Measurements from ENCODE around the gene PRDM13. TPM values are rescaled to one million over a fixed set of nuclear protein-coding genes. Genes with fewer than 3 reads are reported as not detected.
"Not testable (repeated sequence)": the region's sequence is repeated elsewhere in the genome, so short reads cannot be mapped to it uniquely, and the experiment has no call there.

PRDM13 gene
- total RNA-seq, 1 experiment from 2014 or later: 2.6 TPM

DNA sequence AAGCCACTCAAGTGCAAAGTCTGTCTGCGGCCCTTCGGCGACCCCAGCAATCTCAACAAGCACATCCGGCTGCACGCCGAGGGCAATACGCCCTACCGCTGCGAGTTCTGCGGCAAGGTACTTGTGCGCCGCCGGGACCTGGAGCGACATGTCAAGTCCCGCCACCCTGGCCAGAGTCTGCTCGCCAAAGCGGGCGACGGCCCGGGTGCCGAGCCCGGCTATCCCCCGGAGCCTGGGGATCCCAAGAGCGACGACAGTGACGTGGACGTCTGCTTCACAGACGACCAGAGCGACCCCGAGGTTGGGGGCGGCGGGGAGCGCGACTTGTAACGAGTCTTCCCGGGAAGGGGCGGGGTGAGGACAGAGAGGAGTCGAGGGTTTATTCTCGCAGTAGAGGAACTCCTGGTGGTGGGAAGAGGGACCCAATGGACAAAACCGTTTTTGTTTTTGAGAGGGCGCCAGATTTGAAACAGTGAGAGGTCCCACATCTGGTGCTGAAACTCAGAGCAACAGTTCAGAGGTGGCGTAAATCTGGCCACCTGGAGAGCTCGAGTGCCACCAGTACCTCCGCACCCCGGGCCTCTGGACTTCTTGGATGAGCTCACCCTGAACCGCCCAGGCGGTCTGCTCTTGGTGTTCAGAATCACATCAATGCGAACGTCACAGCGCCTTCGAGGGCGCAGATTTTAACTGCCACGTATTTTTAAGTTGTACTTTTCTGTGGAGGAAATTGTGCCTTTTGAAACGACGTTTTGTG is 8.0 kb downstream of the PRDM13 start:
- in situ Hi-C loops (cut with HindIII; ENCODE audit: low pct_unique_long_range_greater_than_20kb, low sequenced_read_pairs): no loop called here
- no peak for DNase-seq (ENCODE audit: low read depth)

DNA sequence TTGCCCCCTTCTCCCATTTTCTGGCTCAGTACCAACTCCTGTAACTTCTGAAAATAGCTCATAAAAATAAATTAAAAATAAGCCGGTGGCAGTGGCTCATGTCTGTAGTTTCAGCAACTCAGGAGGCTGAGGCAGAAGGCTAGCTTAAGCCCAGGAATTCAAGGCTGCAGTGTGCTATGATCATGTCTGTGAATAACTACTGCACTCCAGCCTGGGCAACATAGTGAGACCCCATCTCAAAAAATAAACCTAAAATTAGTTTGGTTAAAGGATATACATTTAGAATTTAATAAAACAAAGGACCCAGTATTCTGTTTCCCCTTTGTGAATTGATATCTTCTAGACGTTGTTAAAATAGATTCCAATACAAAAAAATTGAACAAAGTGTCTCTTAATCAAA is 10.5 kb downstream of the PRDM13 start:
- DNase-seq (ENCODE audit: low read depth): no peak
- in situ Hi-C loops (cut with HindIII; ENCODE audit: low pct_unique_long_range_greater_than_20kb, low sequenced_read_pairs): no loop called here

DNA sequence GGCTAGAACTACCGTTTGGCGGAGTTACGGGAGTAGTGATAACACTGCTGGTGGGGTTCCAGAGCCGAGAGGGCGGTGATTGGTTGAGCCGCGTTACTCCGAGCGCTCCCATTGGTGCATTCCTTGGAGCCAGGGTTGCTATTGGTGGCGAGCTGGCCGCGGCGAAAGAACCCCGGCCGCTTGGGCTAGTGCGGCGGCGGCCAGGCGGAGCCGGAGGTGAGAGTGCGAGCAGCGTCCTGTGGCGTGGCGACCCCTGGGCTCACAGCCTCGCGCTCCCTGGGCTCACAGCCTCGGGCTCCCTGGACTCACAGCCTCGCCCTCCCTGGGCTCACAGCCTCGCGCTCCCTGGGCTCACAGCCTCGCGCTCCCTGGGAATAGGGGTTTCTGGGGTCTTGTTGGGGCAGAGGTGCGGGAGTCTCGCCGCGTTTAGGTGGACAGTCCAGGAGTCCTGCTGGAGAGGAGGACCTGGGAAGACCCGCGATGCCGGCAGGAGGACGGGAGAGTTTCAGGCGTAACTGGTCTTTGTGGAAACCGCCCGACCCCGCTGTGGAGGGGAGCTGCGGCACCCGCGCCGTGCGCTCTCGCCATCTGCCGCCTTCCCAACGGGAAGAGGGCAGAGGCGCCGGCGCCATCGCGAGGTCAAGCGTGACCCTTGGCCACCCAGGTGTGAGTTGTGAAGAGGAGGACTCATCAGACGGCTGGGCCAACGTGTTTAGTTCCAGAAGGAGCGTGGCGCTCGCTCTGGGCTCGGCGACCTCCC is 12.2 kb downstream of the PRDM13 start:
- no peak for DNase-seq (ENCODE audit: low read depth)
- in situ Hi-C loops (cut with HindIII; ENCODE audit: low pct_unique_long_range_greater_than_20kb, low sequenced_read_pairs): no loop called here

DNA sequence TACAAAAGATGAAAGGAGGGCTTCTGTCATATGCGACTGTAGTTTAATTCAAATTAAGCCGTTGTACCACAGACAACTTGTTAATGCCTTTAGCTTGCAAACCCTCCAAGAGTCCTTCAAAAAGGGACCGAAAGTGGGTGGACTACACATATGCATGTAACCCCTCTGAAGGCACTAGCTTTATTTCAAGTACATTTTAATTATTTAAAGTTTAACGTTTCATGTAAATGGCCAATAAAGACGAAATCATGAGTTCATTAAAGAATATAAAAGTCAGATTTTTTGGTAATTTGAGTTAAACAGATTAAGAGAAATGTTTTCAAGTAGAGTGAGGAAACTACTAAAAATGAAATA is 12.8 kb downstream of the PRDM13 start:
- DNase-seq (ENCODE audit: low read depth): no peak
- in situ Hi-C loops (cut with HindIII; ENCODE audit: low pct_unique_long_range_greater_than_20kb, low sequenced_read_pairs): no loop called here

DNA sequence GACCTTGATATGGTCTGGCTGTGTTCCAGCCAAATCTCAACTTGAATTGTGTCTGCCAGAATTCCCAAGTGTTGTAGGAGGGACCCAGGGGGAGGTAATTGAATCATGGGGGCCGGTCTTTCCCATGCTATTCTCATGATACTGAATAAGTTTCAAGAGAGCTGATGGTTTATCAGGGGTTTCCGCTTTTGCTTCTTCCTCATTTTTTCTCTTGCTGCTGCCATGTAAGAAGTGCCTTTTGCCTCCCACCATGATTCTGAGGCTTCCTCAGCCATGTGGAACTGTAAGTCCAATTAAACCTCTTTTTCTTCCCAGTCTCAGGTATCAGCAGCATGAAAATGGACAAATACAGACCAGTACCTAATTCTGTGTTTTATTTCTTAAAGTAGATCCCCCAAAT is 15.4 kb downstream of the PRDM13 start:
- DNase-seq (ENCODE audit: low read depth); in situ Hi-C loops (cut with HindIII; ENCODE audit: low pct_unique_long_range_greater_than_20kb, low sequenced_read_pairs): not testable (repeated sequence)

DNA sequence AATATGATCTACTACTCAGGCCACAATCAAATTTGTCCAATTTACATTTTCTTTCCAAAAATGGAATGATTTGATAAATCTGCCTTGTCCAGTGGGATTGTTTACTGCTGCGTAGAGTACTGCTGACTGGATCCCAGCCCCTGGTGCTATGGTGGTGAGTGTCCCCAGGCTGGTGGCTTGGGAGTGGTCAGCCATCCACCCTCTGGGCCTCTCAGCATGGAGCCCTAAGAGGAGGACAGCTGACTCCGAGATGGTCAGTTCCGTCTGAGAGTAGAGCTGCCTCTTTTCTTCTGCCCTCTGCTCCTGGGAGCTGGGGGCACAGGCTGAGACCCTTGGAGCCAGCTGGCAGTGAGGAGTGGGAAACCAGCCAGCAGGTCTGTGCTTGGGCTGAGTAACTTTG is 22.7 kb downstream of the PRDM13 start:
- DNase-seq (ENCODE audit: low read depth): no peak
- in situ Hi-C loops (cut with HindIII; ENCODE audit: low pct_unique_long_range_greater_than_20kb, low sequenced_read_pairs): no loop called here

DNA sequence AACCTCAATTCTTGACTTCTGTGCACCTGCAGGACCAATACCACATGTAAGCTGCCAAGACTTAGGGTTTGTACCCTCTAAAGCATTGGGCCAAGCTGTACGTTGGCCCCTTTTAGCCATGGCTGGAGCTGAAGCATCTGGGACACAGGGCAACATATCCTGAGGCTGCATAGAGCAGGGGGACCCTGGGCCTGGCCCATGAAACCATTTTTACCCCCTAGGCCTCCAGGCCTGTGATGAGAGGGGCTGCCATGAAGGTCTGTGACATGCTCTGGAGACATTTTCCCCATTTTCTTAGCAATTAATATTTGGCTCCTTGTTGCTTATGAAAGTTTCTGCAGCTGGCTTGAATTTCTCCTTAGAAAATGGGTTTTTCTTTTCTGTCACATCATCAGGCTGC is 31.0 kb downstream of the PRDM13 start:
- no peak for DNase-seq (ENCODE audit: low read depth)
- in situ Hi-C loops (cut with HindIII; ENCODE audit: low pct_unique_long_range_greater_than_20kb, low sequenced_read_pairs): no loop called here

DNA sequence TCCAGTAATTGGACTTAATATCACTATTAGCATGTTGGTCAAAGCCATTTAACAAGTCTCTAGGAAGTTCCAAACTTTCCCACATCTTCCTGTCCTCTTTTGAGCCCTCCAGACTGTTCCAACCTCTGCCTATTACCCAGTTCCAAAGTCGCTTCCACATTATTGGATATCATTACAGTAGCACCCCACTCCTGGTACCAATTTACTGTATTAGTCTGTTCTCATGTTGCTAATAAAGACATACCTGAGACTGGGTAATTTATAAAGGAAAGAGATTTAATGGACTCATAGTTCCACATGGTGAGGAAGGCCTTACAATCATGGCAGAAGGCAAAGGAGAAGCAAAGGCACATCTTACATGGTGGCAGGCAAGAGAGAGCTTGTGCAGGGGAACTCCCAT is 31.7 kb downstream of the PRDM13 start:
- in situ Hi-C loops (cut with HindIII; ENCODE audit: low pct_unique_long_range_greater_than_20kb, low sequenced_read_pairs); DNase-seq (ENCODE audit: low read depth): not testable (repeated sequence)

DNA sequence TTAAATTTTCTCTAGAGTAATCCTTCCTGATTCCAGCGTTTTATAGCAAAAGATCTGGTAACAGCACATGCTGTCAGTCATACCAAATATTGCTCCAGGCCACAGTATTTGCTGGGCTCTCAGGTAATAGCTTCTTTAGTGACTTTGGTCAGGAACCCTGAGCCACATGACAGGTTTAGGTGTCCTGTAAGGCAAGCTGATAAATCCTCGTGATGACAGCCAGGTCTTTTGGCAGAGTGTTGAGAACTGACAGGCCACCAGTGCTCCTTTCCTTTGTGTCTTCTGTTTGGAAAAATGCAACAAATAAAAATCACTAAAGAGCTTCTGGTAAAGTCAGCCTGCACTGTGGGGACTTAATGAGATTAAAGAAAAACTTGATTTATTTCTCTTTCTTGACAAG is 34.6 kb downstream of the PRDM13 start:
- no peak for DNase-seq (ENCODE audit: low read depth)
- in situ Hi-C loops (cut with HindIII; ENCODE audit: low pct_unique_long_range_greater_than_20kb, low sequenced_read_pairs): no loop called here

DNA sequence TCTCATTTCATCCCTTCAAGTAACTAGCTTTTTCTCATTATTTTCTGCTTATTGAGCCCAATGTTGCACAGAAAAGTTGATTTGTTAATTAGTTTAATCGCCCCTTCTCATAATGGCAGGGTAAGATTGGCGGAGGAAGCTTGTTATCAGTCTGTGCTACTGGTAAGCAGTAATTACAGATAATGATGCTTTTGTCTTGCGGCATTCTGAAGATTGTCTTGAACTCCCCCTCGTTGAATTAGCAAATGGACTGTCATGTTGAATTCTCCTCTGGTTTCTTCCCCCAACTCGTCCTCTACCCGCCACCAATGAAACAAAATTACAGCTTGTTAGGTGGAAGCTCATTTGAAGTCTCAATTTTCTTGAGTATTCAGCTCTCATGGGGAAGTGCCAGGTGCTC is 39.4 kb downstream of the PRDM13 start:
- no peak for DNase-seq (ENCODE audit: low read depth)
- in situ Hi-C loops (cut with HindIII; ENCODE audit: low pct_unique_long_range_greater_than_20kb, low sequenced_read_pairs): no loop called here

DNA sequence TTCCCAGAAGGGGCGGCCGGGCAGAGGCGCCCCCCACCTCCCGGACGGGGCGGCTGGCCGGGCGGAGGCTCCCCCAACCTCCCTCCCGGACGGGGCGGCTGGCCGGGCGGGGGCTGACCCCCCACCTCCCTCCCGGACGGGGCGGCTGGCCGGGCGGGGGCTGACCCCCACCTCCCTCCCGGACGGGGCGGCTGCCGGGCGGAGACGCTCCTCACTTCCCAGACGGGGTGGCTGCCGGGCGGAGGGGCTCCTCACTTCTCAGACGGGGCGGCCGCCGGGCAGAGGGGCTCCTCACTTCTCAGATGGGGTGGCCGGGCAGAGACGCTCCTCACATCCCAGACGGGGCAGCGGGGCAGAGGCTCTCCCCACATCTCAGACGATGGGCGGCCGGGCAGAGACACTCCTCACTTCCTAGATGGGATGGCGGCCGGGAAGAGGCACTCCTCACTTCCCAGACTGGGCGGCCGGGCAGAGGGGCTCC is 43.5 kb downstream of the PRDM13 start:
- DNase-seq (ENCODE audit: low read depth); in situ Hi-C loops (cut with HindIII; ENCODE audit: low pct_unique_long_range_greater_than_20kb, low sequenced_read_pairs): not testable (repeated sequence)

DNA sequence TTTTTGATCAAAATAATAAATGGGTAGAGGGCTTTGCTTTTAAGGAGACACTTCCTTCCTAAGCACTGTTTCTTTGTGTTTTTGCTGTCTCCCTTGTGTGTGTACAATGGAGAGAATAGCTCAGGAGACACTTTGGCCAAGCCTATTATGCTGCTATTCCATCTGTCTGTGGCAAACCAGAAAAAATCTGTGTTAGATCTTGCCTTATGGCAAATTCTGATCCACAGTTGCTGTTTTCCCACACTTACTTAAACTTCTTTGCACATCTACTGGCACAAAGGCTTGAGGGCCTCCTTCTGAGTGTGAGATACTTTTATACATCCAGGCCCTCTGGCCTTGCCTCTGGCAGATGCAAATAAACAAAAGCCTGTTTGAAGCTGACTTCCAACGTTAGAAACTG is 53.6 kb downstream of the PRDM13 start:
- DNase-seq (ENCODE audit: low read depth): no peak
- in situ Hi-C loops (cut with HindIII; ENCODE audit: low pct_unique_long_range_greater_than_20kb, low sequenced_read_pairs): no loop called here

DNA sequence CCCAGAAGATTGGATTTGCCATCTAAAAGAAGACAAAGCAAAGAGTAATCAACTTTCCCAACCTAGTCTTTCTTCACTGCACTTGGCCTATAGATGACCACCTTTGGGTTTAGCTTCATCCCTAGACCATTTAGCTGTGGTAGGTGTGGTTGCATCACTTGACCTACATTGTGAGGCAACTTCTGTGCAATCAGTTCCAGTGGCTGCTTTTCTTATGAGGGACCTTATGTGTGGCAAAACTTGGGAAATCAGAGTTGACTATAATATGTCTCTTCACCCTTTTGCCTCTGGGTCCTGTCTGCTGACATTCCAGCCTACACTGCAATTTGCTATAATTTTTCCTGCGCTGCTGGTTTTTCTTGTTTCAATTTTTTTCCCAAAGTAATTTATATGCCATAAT is 55.2 kb downstream of the PRDM13 start:
- in situ Hi-C loops (cut with HindIII; ENCODE audit: low pct_unique_long_range_greater_than_20kb, low sequenced_read_pairs): no loop called here
- DNase-seq (ENCODE audit: low read depth): no peak

DNA sequence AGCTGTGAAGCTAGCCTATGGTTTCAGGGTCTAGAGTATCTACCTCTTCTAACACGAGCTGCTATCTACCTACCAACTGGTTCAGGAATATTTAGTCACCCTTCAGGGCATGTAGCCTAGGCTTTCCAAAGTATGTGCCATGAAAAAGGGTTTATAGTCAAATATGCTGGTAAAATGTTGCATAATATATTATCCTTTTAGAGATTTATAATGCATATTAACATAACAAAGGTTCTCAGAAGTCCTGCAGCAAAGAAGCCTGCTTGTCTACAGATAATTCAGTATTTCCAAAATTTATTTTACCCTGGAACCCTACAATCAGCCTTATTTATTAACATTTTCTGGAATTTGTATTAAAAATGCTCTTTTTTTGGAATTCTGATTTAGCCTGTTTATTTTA is 56.0 kb downstream of the PRDM13 start:
- in situ Hi-C loops (cut with HindIII; ENCODE audit: low pct_unique_long_range_greater_than_20kb, low sequenced_read_pairs): no loop called here
- DNase-seq (ENCODE audit: low read depth): no peak

Other genes with a start within 250 kb of the PRDM13 start
- gene COQ3, start 212.6 kb upstream of the PRDM13 start, total RNA-seq (2014; rRNA removed; shearing (Covaris generic); ENCODE audit: low replicate concordance): 7.7 and 15.3 TPM in 2 replicates
- gene PNISR, start 181.5 kb upstream of the PRDM13 start, total RNA-seq (2014; rRNA removed; shearing (Covaris generic); ENCODE audit: low replicate concordance): 7.1 and 11.8 TPM in 2 replicates
- gene USP45, start 91.4 kb upstream of the PRDM13 start, total RNA-seq (2014; rRNA removed; shearing (Covaris generic); ENCODE audit: low replicate concordance): 5.3 and 15.4 TPM in 2 replicates
- 116 and 137 TPM in 2 replicates for gene CCNC, start 38.2 kb upstream of the PRDM13 start, total RNA-seq (2014; rRNA removed; shearing (Covaris generic); ENCODE audit: low replicate concordance)